ENCODE data around the gene FARP2. TPM values are rescaled to one million over a fixed set of nuclear protein-coding genes. Genes with fewer than 3 reads are reported as not detected.

The FARP2 gene
- total and polyA plus RNA-seq, 10 of the 15 experiments (the other 5 are each of a cell fraction or from before 2014, with no cell fraction given) = 5.5 to 67.5 (median 36.8) TPM

DNA sequence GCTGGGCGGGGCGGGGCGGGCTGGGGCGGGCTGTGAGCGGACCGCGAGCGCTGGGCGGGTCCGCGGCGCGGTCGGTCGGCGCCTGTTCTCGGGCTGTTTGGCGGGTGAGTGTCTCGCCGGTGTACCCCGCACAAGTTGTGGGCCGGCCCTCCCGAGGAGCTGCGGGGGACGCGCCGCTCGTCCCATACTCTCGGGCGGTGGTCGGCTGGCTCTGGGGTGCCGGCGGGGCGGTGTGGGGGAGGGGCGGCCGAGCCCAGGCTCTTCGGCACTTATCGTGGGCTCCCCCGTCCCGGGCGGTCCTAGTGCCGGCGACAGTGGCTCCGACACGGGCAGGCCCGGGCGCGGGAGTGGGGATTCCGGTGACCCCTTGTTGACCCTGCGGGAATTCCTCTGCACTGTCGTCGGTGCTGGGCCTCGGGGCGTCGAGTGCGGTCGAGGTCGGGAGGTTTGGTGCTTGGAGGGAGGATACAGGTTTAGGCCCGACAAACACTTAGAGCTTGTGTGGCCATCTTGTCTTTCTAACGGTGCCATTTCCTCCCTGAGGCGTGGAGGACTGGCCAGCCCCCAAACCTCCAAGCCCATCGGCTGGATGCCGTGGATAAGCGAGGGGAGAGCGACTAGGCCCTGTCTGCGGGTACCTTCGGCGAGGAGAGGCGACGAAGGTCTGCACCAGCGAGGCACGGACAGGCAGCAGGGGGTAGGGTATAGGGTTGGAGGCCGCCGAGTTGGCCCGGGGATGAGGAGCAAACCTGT lies 40.0 kb upstream of the FARP2 start, which contains the start of gene SEPTIN2:
SEPTIN2 (plus strand) TSS at position 47 of the 753 bp plus-strand sequence. CDS start 8,308 bp downstream, outside the sequence.
- DNase-seq (ENCODE audit: low read depth, low spot score) (no peak), FAIRE-seq (no peak), ATAC-seq (peak; percentile 57)
- RAD21 ChIA-PET (ENCODE audit: unreplicated experiment) = interaction anchor here (1.4 to 2.9 kb wide), 4 partner anchors 42 to 165 kb away, joined by 3 to 11 read pairs (median 7); no protein-coding TSS in a partner anchor
- Histone ChIP-seq H3K27ac (ENCODE audit: control insufficient read depth, insufficient read depth) (peak within 1 kb of the TSS; percentile 95), H3K9ac (ENCODE audit: control insufficient read depth, insufficient read depth, low read length) (peak within 1 kb of the TSS; percentile 88), H3K9me3 (replicated peaks; ENCODE audit: control insufficient read depth, insufficient read depth, low read length) (no peaks in the 10 kb centered on the region), H3K4me3 (peak within 1 kb of the TSS; percentile 90), H4K20me1 (ENCODE audit: control insufficient read depth, insufficient read depth) (no peaks in the 10 kb centered on the region; the same call in 1 of the 2 replicates), H3K4me1 (ENCODE audit: control insufficient read depth, insufficient read depth, low read length) (peaks cover 15% of the 10 kb centered on the region), H3K79me2 (ENCODE audit: control insufficient read depth, insufficient read depth, low read length) (peaks cover 94% of the 10 kb centered on the region), H3K27me3 (replicated peaks in 1 of 2; ENCODE audit: control insufficient read depth in 2 of 2, insufficient read depth in 2 of 2, low read length in 1 of 2) (no peaks in the 10 kb centered on the region), H2AFZ (ENCODE audit: control insufficient read depth, low read depth, low read length) (peak within 1 kb of the TSS; percentile 56), H3K36me3 (ENCODE audit: control insufficient read depth in 2 of 2, insufficient read depth in 2 of 2, low read length in 1 of 2) (no peaks in the 10 kb centered on the region), H3K4me2 (ENCODE audit: control insufficient read depth, insufficient read depth) (peak within 1 kb of the TSS; percentile 90)
- intact Hi-C loops (cut with micrococcal nuclease; ENCODE audit: unreplicated experiment) (loop anchor here (1.0 to 5.0 kb wide), 4 partner anchors 40 to 214 kb away; partner anchors contain the start of genes FARP2 and MTERF4), in situ Hi-C loops (cut with MboI) (no loop called here)
- no TSS peak for BruUV-seq (replicated peaks)
- CTCF ChIA-PET = interaction anchor here (1.0 to 2.9 kb wide), 3 partner anchors 42 to 75 kb away, joined by 3 to 13 read pairs (median 9); no protein-coding TSS in a partner anchor
- POLR2A ChIA-PET = interaction anchor here (0.6 to 4.0 kb wide), 8 partner anchors 7 to 76 kb away, joined by 3 to 23 read pairs (median 4); no protein-coding TSS in a partner anchor
- SMC1A ChIA-PET (ENCODE audit: uncharacterized antibody, unreplicated experiment) = interaction anchor here (1.0 to 4.3 kb wide), 5 partner anchors 10 to 76 kb away, joined by 3 to 28 read pairs (median 3); no protein-coding TSS in a partner anchor
- under 1% methylated on average over 42 of the region's 75 CpGs for WGBS (ENCODE audit: insufficient coverage, insufficient replicate concordance, low lambda C conversion rate, missing lambda C conversion rate)
- TF ChIP-seq, protein P1, sequence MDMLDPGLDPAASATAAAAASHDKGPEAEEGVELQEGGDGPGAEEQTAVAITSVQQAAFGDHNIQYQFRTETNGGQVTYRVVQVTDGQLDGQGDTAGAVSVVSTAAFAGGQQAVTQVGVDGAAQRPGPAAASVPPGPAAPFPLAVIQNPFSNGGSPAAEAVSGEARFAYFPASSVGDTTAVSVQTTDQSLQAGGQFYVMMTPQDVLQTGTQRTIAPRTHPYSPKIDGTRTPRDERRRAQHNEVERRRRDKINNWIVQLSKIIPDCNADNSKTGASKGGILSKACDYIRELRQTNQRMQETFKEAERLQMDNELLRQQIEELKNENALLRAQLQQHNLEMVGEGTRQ (IDR thresholded peaks at IDR 0.05; ENCODE audit: borderline replicate concordance, low read depth, low read length) = no peak
- TF ChIP-seq CREM (IDR thresholded peaks at IDR 0.05; ENCODE audit: low read depth) = no peak
- peak; percentile 48 for TF ChIP-seq NR2C1 (IDR thresholded peaks at IDR 0.05)
- TF ChIP-seq RFX5 (IDR thresholded peaks at IDR 0.05; ENCODE audit: low read depth, low read length) = no peak
- no peak for TF ChIP-seq ZZZ3 (IDR thresholded peaks at IDR 0.05; ENCODE audit: control insufficient read depth, insufficient read length, low read depth)
- TF ChIP-seq GATAD2B (conservative IDR thresholded peaks at IDR 0.05; ENCODE audit: low read depth) = peak; percentile 85
- TF ChIP-seq ZSCAN29 (IDR thresholded peaks at IDR 0.05) = 0 out of 2 replicates have a peak, but pooled peaks have one; percentile 17
- TF ChIP-seq CBX5 (IDR thresholded peaks at IDR 0.05; ENCODE audit: low read depth) = no peak
- TF ChIP-seq SPI1 (IDR thresholded peaks at IDR 0.05; ENCODE audit: borderline replicate concordance, insufficient read depth, low read depth, low read length) = peak; percentile 35; the same call in 1 of the 2 replicates
- TF ChIP-seq ZNF207 (IDR thresholded peaks at IDR 0.05; ENCODE audit: borderline replicate concordance) = peak; percentile 67; the same call in 1 of the 2 replicates
- 0 out of 2 replicates have a peak, but pooled peaks have one; percentile 17 for TF ChIP-seq CBFB (IDR thresholded peaks at IDR 0.05; ENCODE audit: low read depth)
- TF ChIP-seq ETV6 (conservative IDR thresholded peaks at IDR 0.05 in 1 of 2, IDR thresholded peaks at IDR 0.05 in 1 of 2; ENCODE audit: borderline replicate concordance in 1 of 2, low read depth in 1 of 2) = no peak
- peak; percentile 23 for TF ChIP-seq SIX5 (IDR thresholded peaks at IDR 0.05; ENCODE audit: low read depth, low read length, severe bottlenecking)
- TF ChIP-seq, protein P2, sequence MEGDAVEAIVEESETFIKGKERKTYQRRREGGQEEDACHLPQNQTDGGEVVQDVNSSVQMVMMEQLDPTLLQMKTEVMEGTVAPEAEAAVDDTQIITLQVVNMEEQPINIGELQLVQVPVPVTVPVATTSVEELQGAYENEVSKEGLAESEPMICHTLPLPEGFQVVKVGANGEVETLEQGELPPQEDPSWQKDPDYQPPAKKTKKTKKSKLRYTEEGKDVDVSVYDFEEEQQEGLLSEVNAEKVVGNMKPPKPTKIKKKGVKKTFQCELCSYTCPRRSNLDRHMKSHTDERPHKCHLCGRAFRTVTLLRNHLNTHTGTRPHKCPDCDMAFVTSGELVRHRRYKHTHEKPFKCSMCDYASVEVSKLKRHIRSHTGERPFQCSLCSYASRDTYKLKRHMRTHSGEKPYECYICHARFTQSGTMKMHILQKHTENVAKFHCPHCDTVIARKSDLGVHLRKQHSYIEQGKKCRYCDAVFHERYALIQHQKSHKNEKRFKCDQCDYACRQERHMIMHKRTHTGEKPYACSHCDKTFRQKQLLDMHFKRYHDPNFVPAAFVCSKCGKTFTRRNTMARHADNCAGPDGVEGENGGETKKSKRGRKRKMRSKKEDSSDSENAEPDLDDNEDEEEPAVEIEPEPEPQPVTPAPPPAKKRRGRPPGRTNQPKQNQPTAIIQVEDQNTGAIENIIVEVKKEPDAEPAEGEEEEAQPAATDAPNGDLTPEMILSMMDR (IDR thresholded peaks at IDR 0.05 in 2 of 3, conservative IDR thresholded peaks at IDR 0.05 in 1 of 3; ENCODE audit: control insufficient read depth in 2 of 3, extremely low read depth in 1 of 3, insufficient read depth in 1 of 3, low read depth in 3 of 3, low read length in 3 of 3) = no peak
- no peak for TF ChIP-seq CREB1 (IDR thresholded peaks at IDR 0.05; ENCODE audit: low read depth)
- TF ChIP-seq NR2F1 (conservative IDR thresholded peaks at IDR 0.05) = peak; percentile 61
- peak; percentile 46; the same call in 1 of the 2 replicates for TF ChIP-seq MTA2 (IDR thresholded peaks at IDR 0.05; ENCODE audit: low read depth)
- TF ChIP-seq, protein P3, sequence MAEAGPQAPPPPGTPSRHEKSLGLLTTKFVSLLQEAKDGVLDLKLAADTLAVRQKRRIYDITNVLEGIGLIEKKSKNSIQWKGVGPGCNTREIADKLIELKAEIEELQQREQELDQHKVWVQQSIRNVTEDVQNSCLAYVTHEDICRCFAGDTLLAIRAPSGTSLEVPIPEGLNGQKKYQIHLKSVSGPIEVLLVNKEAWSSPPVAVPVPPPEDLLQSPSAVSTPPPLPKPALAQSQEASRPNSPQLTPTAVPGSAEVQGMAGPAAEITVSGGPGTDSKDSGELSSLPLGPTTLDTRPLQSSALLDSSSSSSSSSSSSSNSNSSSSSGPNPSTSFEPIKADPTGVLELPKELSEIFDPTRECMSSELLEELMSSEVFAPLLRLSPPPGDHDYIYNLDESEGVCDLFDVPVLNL (IDR thresholded peaks at IDR 0.05; ENCODE audit: low read depth, low read length) = no peak
- no peak for TF ChIP-seq KDM1A (IDR thresholded peaks at IDR 0.05; ENCODE audit: borderline replicate concordance)
- TF ChIP-seq ZNF274 (IDR thresholded peaks at IDR 0.05; ENCODE audit: insufficient read depth, insufficient read length) = no peak

All from GM12878 (cell line).